HEK293 (cell line): ENCODE data around the gene UBQLN1.

Experiments used
- CTCF ChIA-PET: fragments of 350-600 bp; formaldehyde crosslinking; extraction: SDS; loops from one replicate; lab custom pipeline; 2021; ENCODE audit warnings: antibody characterized with exemption; lab: Yijun Ruan, JAX
- POLR2A ChIA-PET: fragments of 300-600 bp; formaldehyde crosslinking; extraction: SDS; loops from one replicate; lab custom pipeline; 2020; ENCODE audit warnings: antibody characterized with exemption, inconsistent platforms; lab: Yijun Ruan, JAX
- H3K27ac ChIP-seq: fragments of 200-500 bp; sonication (Bioruptor generic); 2 replicates; pipeline ENCODE4 v1.5.1; 2014; ENCODE audit warnings: low read depth, low read length, control low read depth, inconsistent platforms; ENCODE audit errors: extremely low read depth
- H3K36me3 ChIP-seq, 2 experiments: fragments of 200-500 bp in 1 of 2; sonication (Bioruptor generic) in 1 of 2; 1 replicate in 1 of 2; 2 replicates in 1 of 2; pipeline ENCODE4 v1.5.1; 2014 to 2017; ENCODE audit warnings: inconsistent platforms in 2 of 2, low read length in 2 of 2; ENCODE audit not compliant: control insufficient read depth in 2 of 2, insufficient read depth in 1 of 2
- H3K4me1 ChIP-seq: fragments of 200-500 bp; sonication (Bioruptor generic); 2 replicates; pipeline ENCODE4 v1.5.1; 2014; ENCODE audit warnings: mild to moderate bottlenecking, low read length, inconsistent platforms; ENCODE audit not compliant: control insufficient read depth, insufficient read depth
- H3K4me3 ChIP-seq: 2 replicates; pipeline ENCODE4 v1.5.1; 2011; ENCODE audit warnings: low read depth, mild to moderate bottlenecking, control low read depth, low read length, moderate library complexity
- H3K9me3 ChIP-seq: fragments of 200-500 bp; sonication (Bioruptor generic); 2 replicates; pipeline ENCODE4 v1.5.1; 2014; ENCODE audit warnings: low read depth, low read length, inconsistent platforms; ENCODE audit not compliant: control insufficient read depth, insufficient read depth
- GLIS1 ChIP-seq: fragments of 450-650 bp; formaldehyde crosslinking; IDR thresholded peaks from 2 replicates; pipeline ENCODE4 v1.5.1; 2016; ENCODE audit warnings: missing biosample characterization, missing genetic modification characterization
- KLF7 ChIP-seq: fragments of 450-650 bp; formaldehyde crosslinking; IDR thresholded peaks from 2 replicates; pipeline ENCODE4 v1.5.1; 2016; ENCODE audit warnings: missing biosample characterization, missing genetic modification characterization, borderline replicate concordance
- MEIS1 ChIP-seq: sonication (generic); formaldehyde crosslinking; IDR thresholded peaks from 2 replicates; pipeline ENCODE4 v1.8.1; 2022; ENCODE audit warnings: missing genetic modification reagents, mild to moderate bottlenecking, borderline replicate concordance
- SP3 ChIP-seq: fragments of 450-650 bp; formaldehyde crosslinking; IDR thresholded peaks from 2 replicates; pipeline ENCODE4 v1.5.1; 2016; ENCODE audit warnings: missing biosample characterization, missing genetic modification characterization
- WT1 ChIP-seq: fragments of 450-650 bp; formaldehyde crosslinking; IDR thresholded peaks from 2 replicates; pipeline ENCODE4 v1.5.1; 2016; ENCODE audit warnings: missing biosample characterization, missing genetic modification characterization
- YY1 ChIP-seq: fragments of 450-650 bp; formaldehyde crosslinking; IDR thresholded peaks from 2 replicates; pipeline ENCODE4 v1.5.1; 2018; ENCODE audit warnings: missing biosample characterization, missing genetic modification characterization
- YY2 ChIP-seq: fragments of 450-650 bp; formaldehyde crosslinking; IDR thresholded peaks from 2 replicates; pipeline ENCODE4 v1.5.1; 2016; ENCODE audit warnings: missing biosample characterization, missing genetic modification characterization
- ZFP69B ChIP-seq: fragments of 450-650 bp; formaldehyde crosslinking; IDR thresholded peaks from 2 replicates; pipeline ENCODE4 v1.5.1; 2016; ENCODE audit warnings: missing biosample characterization, missing genetic modification characterization
- ZNF133 ChIP-seq: fragments of 450-650 bp; formaldehyde crosslinking; IDR thresholded peaks from 2 replicates; pipeline ENCODE4 v1.5.1; 2016; ENCODE audit warnings: missing biosample characterization, missing genetic modification characterization
- ZNF148 ChIP-seq: fragments of 450-650 bp; formaldehyde crosslinking; IDR thresholded peaks from 2 replicates; pipeline ENCODE4 v1.5.0; 2017; ENCODE audit warnings: missing biosample characterization, missing genetic modification characterization, borderline replicate concordance
- ZNF223 ChIP-seq: fragments of 450-650 bp; formaldehyde crosslinking; IDR thresholded peaks from 2 replicates; pipeline ENCODE4 v1.5.1; 2016; ENCODE audit warnings: missing biosample characterization, missing genetic modification characterization
- ZNF341 ChIP-seq: fragments of 450-650 bp; formaldehyde crosslinking; IDR thresholded peaks from 2 replicates; pipeline ENCODE4; 2016; ENCODE audit warnings: low read depth, missing biosample characterization, missing genetic modification characterization
- ZNF37A ChIP-seq: fragments of 450-650 bp; IDR thresholded peaks from 2 replicates; pipeline ENCODE4 v1.5.1; 2018; ENCODE audit warnings: missing biosample characterization, missing genetic modification characterization
- ZNF404 ChIP-seq: fragments of 450-650 bp; formaldehyde crosslinking; IDR thresholded peaks from 2 replicates; pipeline ENCODE4 v1.5.1; 2017; ENCODE audit warnings: missing biosample characterization, missing genetic modification characterization
- ZNF426 ChIP-seq: fragments of 450-650 bp; formaldehyde crosslinking; IDR thresholded peaks from 2 replicates; pipeline ENCODE4 v1.5.1; 2017; ENCODE audit warnings: missing biosample characterization, missing genetic modification characterization, mild to moderate bottlenecking, inconsistent platforms, moderate library complexity
- ZNF48 ChIP-seq: fragments of 450-650 bp; formaldehyde crosslinking; IDR thresholded peaks from 2 replicates; pipeline ENCODE4 v1.5.1; 2016; ENCODE audit warnings: missing biosample characterization, missing genetic modification characterization
- ZNF561 ChIP-seq: fragments of 450-650 bp; IDR thresholded peaks from 2 replicates; pipeline ENCODE4 v1.5.1; 2018; ENCODE audit warnings: missing biosample characterization, missing genetic modification characterization, borderline replicate concordance
- ZNF624 ChIP-seq: fragments of 450-650 bp; formaldehyde crosslinking; IDR thresholded peaks from 2 replicates; pipeline ENCODE4 v1.5.1; 2017; ENCODE audit warnings: missing biosample characterization, missing genetic modification characterization
- ZNF664 ChIP-seq: fragments of 450-650 bp; formaldehyde crosslinking; IDR thresholded peaks from 2 replicates; pipeline ENCODE4 v1.5.1; 2016; ENCODE audit warnings: missing biosample characterization, missing genetic modification characterization
- ZNF670 ChIP-seq: fragments of 450-650 bp; formaldehyde crosslinking; IDR thresholded peaks from 2 replicates; pipeline ENCODE4 v1.5.1; 2016; ENCODE audit warnings: missing biosample characterization, missing genetic modification characterization, low read depth
- ZNF768 ChIP-seq: fragments of 450-650 bp; formaldehyde crosslinking; IDR thresholded peaks from 2 replicates; pipeline ENCODE4 v1.5.1; 2018; ENCODE audit warnings: missing biosample characterization, mild to moderate bottlenecking, missing genetic modification characterization
- ZNF785 ChIP-seq: fragments of 450-650 bp; formaldehyde crosslinking; IDR thresholded peaks from 2 replicates; pipeline ENCODE4 v1.5.1; 2016; ENCODE audit warnings: missing biosample characterization, missing genetic modification characterization
- ZNF830 ChIP-seq: fragments of 450-650 bp; IDR thresholded peaks from 2 replicates; pipeline ENCODE4 v1.5.0; 2018; ENCODE audit warnings: missing biosample characterization, missing genetic modification characterization, low read depth, mild to moderate bottlenecking, moderate library complexity
- ZSCAN16 ChIP-seq: fragments of 450-650 bp; formaldehyde crosslinking; IDR thresholded peaks from 2 replicates; pipeline ENCODE4 v1.5.1; 2016; ENCODE audit warnings: missing biosample characterization, missing genetic modification characterization
- ZSCAN30 ChIP-seq: fragments of 450-650 bp; IDR thresholded peaks from 2 replicates; pipeline ENCODE4 v1.5.1; 2018; ENCODE audit warnings: missing biosample characterization, mild to moderate bottlenecking, missing genetic modification characterization, moderate library complexity
- TF ChIP-seq, protein P1 (sequence below): fragments of 450-650 bp; formaldehyde crosslinking; IDR thresholded peaks from 2 replicates; pipeline ENCODE4 v1.5.1; 2016; ENCODE audit warnings: missing biosample characterization, missing genetic modification characterization

UBQLN1 gene

DNA sequence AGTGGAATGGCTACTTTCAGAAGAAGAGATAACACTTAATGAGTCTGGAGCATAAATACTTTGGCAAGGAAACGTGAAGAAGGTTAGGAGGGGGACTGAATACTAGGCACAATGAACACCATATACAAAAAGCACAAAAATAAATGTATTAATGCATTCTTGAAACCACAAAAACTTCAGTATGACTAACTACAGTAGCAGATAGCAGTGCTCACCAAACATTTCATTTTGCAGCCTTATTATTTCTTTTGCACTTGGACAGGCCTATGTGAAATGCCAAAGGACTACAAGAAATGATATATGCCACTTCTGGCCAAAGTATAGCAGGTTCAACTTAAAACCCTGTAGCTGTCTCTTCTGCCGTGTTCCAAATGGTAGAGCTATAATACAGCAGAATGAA, 26.3 kb downstream of the UBQLN1 start:
- CTCF ChIA-PET: interaction anchor here (0.5 kb wide), 1 partner anchor 15 kb away, joined by 5 read pairs; no protein-coding TSS in a partner anchor
- TF ChIP-seq ZNF785 (tag by site-specific recombination) (no peak), WT1 (tag by site-specific recombination) (no peak), ZNF830 (tag by site-specific recombination) (no peak), ZNF223 (tag by site-specific recombination) (no peak), ZNF768 (tag by site-specific recombination) (no peak), ZNF670 (no peak), ZNF404 (tag by site-specific recombination) (no peak), ZNF148 (no peak), YY1 (no peak), GLIS1 (tag by site-specific recombination) (no peak), SP3 (tag by site-specific recombination) (no peak), ZNF561 (tag by site-specific recombination) (no peak), ZSCAN30 (tag by site-specific recombination) (no peak), KLF7 (tag by site-specific recombination) (no peak), ZNF48 (tag by site-specific recombination) (no peak), ZNF37A (tag by site-specific recombination) (no peak)
- TF ChIP-seq, protein P1, sequence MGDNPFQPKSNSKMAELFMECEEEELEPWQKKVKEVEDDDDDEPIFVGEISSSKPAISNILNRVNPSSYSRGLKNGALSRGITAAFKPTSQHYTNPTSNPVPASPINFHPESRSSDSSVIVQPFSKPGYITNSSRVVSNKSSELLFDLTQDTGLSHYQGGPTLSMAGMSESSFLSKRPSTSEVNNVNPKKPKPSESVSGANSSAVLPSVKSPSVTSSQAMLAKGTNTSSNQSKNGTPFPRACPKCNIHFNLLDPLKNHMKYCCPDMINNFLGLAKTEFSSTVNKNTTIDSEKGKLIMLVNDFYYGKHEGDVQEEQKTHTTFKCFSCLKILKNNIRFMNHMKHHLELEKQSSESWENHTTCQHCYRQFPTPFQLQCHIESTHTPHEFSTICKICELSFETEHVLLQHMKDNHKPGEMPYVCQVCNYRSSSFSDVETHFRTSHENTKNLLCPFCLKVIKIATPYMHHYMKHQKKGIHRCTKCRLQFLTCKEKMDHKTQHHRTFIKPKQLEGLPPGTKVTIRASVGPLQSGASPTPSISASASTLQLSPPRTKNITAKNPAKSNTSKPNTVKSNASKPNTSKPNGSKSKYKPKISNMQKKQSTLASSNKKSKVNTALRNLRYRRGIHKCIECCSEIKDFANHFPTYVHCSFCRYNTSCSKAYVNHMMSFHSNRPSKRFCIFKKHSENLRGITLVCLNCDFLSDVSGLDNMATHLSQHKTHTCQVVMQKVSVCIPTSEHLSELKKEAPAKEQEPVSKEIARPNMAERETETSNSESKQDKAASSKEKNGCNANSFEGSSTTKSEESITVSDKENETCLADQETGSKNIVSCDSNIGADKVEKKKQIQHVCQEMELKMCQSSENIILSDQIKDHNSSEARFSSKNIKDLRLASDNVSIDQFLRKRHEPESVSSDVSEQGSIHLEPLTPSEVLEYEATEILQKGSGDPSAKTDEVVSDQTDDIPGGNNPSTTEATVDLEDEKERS: no peak
- Histone ChIP-seq H3K4me1 (no peaks in the 10 kb centered on the region), H3K4me3 (no peak overlapping the region), H3K36me3 (peaks cover 5 to 53% of the 10 kb centered on the region in 2 experiments), H3K9me3 (no peaks in the 10 kb centered on the region), H3K27ac (no peak overlapping the region)
- POLR2A ChIA-PET: no interaction called here

DNA sequence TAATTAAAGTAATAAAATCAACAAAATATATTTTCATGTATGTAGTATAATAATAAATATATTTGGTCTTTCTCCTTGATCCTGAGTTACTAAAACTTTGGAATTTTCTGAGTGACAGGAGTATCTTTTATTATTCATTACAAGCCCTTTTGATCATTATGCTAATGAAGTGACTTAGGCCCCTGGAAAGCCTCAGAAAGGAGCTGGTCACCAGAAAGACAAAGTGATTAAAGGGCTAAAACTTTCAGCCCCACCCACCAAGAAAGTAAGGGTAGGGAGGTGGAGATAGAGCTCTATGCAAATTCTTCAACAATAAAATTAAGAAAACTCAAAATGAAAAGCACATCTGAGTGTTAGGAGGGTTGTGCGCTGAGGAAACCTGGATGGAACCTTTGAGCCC, 27.5 kb downstream of the UBQLN1 start:
- peaks cover 5 to 64% of the 10 kb centered on the region in 2 experiments for H3K36me3 ChIP-seq

More for the DNA sequence above, 27.5 kb downstream of the UBQLN1 start:
- Histone ChIP-seq H3K9me3 (no peaks in the 10 kb centered on the region), H3K4me1 (no peaks in the 10 kb centered on the region), H3K27ac (no peak overlapping the region), H3K4me3 (no peak overlapping the region)
- POLR2A ChIA-PET: no interaction called here
- CTCF ChIA-PET: interaction anchor here (0.6 kb wide), 1 partner anchor 32 kb away, joined by 3 read pairs; no protein-coding TSS in a partner anchor
- TF ChIP-seq ZNF670 (no peak), ZNF426 (tag by site-specific recombination) (no peak), YY2 (tag by site-specific recombination) (no peak), YY1 (no peak), ZNF624 (tag by site-specific recombination) (no peak), ZNF664 (tag by site-specific recombination) (no peak), ZSCAN16 (tag by site-specific recombination) (no peak), ZNF341 (no peak), MEIS1 (CRISPR knock-in tag) (no peak), ZNF133 (tag by site-specific recombination) (no peak), ZFP69B (no peak)
- TF ChIP-seq, protein P1: no peak
